ENCODE measurements around the gene GET4.

DNA sequence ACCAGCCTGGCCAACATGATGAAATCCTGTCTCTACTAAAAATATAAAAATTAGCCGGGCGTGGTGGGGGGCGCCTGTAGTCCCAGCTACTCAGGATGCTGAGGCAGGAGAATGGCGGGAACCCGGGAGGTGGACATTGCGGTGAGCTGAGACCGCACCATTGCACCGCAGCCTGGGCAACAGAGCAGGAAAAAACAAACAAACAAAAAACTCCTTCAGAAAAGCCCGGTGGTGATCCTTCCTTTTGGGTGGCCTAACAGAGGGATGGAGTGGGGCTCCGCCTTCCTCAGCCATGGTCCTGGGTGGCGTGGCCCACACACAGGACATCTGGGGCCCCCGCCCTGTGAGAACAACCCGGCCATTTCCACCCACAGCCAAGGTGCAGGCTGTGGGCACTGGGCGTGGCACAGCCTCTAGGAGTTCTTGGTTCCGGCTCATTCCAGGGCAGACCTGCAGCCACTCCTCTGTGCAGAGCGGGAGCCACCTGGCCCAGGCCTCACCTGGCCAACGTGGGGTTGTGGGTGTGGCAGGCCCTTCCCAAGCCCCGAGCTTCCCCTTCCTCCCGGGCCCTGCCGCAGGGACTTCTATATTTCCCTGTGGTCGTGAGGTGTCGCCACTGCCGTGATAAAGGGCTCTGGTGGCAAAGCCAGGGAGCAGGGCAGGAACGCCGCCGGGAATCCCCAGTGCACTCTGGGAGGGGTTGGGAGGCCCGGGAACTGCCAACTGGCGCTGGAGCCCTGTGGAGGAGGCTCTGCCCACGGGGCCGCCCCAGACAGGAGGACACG, 37.6 kb downstream of the GET4 start:
- TF ChIP-seq SP1 (IDR thresholded peaks at IDR 0.05) (no peak), FOXA1 (IDR thresholded peaks at IDR 0.05) (no peak), FOXM1 (IDR thresholded peaks at IDR 0.05; ENCODE audit: borderline replicate concordance) (no peak), ZNF384 (IDR thresholded peaks at IDR 0.05) (no peak), HDGF (IDR thresholded peaks at IDR 0.05; ENCODE audit: borderline replicate concordance) (no peak), FOXK2 (IDR thresholded peaks at IDR 0.05) (no peak), LEF1 (IDR thresholded peaks at IDR 0.05; ENCODE audit: borderline replicate concordance) (no peak), SUZ12 (IDR thresholded peaks at IDR 0.05) (no peak), BHLHE40 (IDR thresholded peaks at IDR 0.05; ENCODE audit: borderline replicate concordance) (no peak), ELF4 (IDR thresholded peaks at IDR 0.05) (no peak), NFRKB (IDR thresholded peaks at IDR 0.05) (no peak), ARNT (IDR thresholded peaks at IDR 0.05) (no peak)
- TF ChIP-seq, protein P1, sequence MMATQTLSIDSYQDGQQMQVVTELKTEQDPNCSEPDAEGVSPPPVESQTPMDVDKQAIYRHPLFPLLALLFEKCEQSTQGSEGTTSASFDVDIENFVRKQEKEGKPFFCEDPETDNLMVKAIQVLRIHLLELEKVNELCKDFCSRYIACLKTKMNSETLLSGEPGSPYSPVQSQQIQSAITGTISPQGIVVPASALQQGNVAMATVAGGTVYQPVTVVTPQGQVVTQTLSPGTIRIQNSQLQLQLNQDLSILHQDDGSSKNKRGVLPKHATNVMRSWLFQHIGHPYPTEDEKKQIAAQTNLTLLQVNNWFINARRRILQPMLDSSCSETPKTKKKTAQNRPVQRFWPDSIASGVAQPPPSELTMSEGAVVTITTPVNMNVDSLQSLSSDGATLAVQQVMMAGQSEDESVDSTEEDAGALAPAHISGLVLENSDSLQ (IDR thresholded peaks at IDR 0.05): no peak

Data from HEK293T (cell line).